Islet of Langerhans (tissue), 1 donor: Measurements from ENCODE around the gene LGALS12.
A peak's percentile ranks its signal among the peaks of the same experiment; 100 is the strongest.
"Not testable (repeated sequence)": the region's sequence is repeated elsewhere in the genome, so short reads cannot be mapped to it uniquely, and the experiment has no call there.

Experiments used
- FAIRE-seq: peaks from one replicate; lab custom pipeline; 2011; peaks lifted over from hg19 to GRCh38; lab: Jason Lieb, UNC

The LGALS12 gene

GRCh38 chr11:63534076-63534475 lies 28.2 kb downstream of the LGALS12 start:
- FAIRE-seq: no peak

GRCh38 chr11:63534895-63535461 lies 29.1 kb downstream of the LGALS12 start:
- FAIRE-seq: no peak

- no peak for FAIRE-seq
Observed at GRCh38 chr11:63535734-63536133, 29.9 kb downstream of the LGALS12 start.

GRCh38 chr11:63536669-63537292 lies 30.9 kb downstream of the LGALS12 start, which contains the start of gene PLAAT4:
PLAAT4 (plus strand) TSS chr11:63536808; CDS start chr11:63536869, 61 bp downstream.
- FAIRE-seq: peak; percentile 86

GRCh38 chr11:63537293-63538101 lies 31.6 kb downstream of the LGALS12 start:
- no peak for FAIRE-seq

GRCh38 chr11:63542506-63542905 lies 36.6 kb downstream of the LGALS12 start:
- FAIRE-seq: not testable (repeated sequence)

- no peak for FAIRE-seq
Observed at GRCh38 chr11:63543711-63544110, 37.8 kb downstream of the LGALS12 start.

- FAIRE-seq: no peak
Observed at GRCh38 chr11:63547061-63547460, 41.2 kb downstream of the LGALS12 start.

- FAIRE-seq: no peak
Observed at GRCh38 chr11:63548178-63548577, 42.3 kb downstream of the LGALS12 start.

- no peak for FAIRE-seq
Observed at GRCh38 chr11:63549411-63549810, 43.5 kb downstream of the LGALS12 start.

- FAIRE-seq: not testable (repeated sequence)
Observed at GRCh38 chr11:63550156-63550700, 44.3 kb downstream of the LGALS12 start.

GRCh38 chr11:63551091-63551888 lies 45.4 kb downstream of the LGALS12 start:
- no peak for FAIRE-seq

GRCh38 chr11:63551889-63552266 lies 46.0 kb downstream of the LGALS12 start:
- no peak for FAIRE-seq

GRCh38 chr11:63552921-63553320 lies 47.0 kb downstream of the LGALS12 start:
- no peak for FAIRE-seq

GRCh38 chr11:63553759-63554158 lies 47.9 kb downstream of the LGALS12 start:
- no peak for FAIRE-seq

GRCh38 chr11:63554877-63555223 lies 49.0 kb downstream of the LGALS12 start:
- FAIRE-seq: no peak

- FAIRE-seq: no peak
Observed at GRCh38 chr11:63556404-63557013, 50.6 kb downstream of the LGALS12 start.

- no peak for FAIRE-seq
Observed at GRCh38 chr11:63557570-63557969, 51.7 kb downstream of the LGALS12 start.

GRCh38 chr11:63558459-63559157 lies 52.7 kb downstream of the LGALS12 start:
- FAIRE-seq: no peak

GRCh38 chr11:63560506-63561180 lies 54.8 kb downstream of the LGALS12 start:
- FAIRE-seq: no peak
